ENCODE data around the gene ARPC1A. TPM values are rescaled to one million over a fixed set of nuclear protein-coding genes. Genes with fewer than 3 reads are reported as not detected.
A peak's percentile ranks its signal among the peaks of the same experiment; 100 is the strongest.

The ARPC1A gene
- total RNA-seq, 2 donors from 2014 or later, result 76.3 to 99.5 TPM

GRCh38 chr7:99387912-99388311 lies 62.2 kb downstream of the ARPC1A start:
- no peak for ATAC-seq (ENCODE audit: insufficient number of reproducible peaks, low FRiP score, low read depth)
- TF ChIP-seq CTCF (IDR thresholded peaks at IDR 0.05), result no peak
- no peaks in the 10 kb centered on the region for H3K27me3 ChIP-seq (replicated peaks; ENCODE audit: insufficient read depth)
- peaks cover 4 to 7% of the 10 kb centered on the region in 2 donors for H3K4me1 ChIP-seq (ENCODE audit: control insufficient read depth in 1 of 2, low read depth in 2 of 2)
- no peak for DNase-seq (ENCODE audit: low spot score)
- no peak overlapping the region for H3K27ac ChIP-seq
- H3K4me3 ChIP-seq, result no peak overlapping the region
- H3K36me3 ChIP-seq, result peaks cover 47% of the 10 kb centered on the region
- no peaks in the 10 kb centered on the region for H3K9me3 ChIP-seq

GRCh38 chr7:99389772-99390171 lies 64.1 kb downstream of the ARPC1A start:
- H3K27ac ChIP-seq, result no peak overlapping the region

GRCh38 chr7:99390941-99391602 lies 65.4 kb downstream of the ARPC1A start:
- H3K36me3 ChIP-seq, result peaks cover 53% of the 10 kb centered on the region
- DNase-seq (ENCODE audit: low spot score) (no peak), ATAC-seq (ENCODE audit: insufficient number of reproducible peaks, low FRiP score, low read depth) (no peak)
- H3K27ac ChIP-seq, result no peak overlapping the region
- H3K4me3 ChIP-seq, result no peak overlapping the region
- TF ChIP-seq CTCF (IDR thresholded peaks at IDR 0.05), result no peak
- H3K4me1 ChIP-seq (ENCODE audit: control insufficient read depth in 1 of 2, low read depth in 2 of 2), result peaks cover 9 to 18% of the 10 kb centered on the region in 2 donors
- no peaks in the 10 kb centered on the region for H3K9me3 ChIP-seq
- no peaks in the 10 kb centered on the region for H3K27me3 ChIP-seq (replicated peaks; ENCODE audit: insufficient read depth)

More at GRCh38 chr7:99389772-99390171, 64.1 kb downstream of the ARPC1A start:
- no peak for TF ChIP-seq CTCF (IDR thresholded peaks at IDR 0.05)
- H3K4me1 ChIP-seq (ENCODE audit: control insufficient read depth in 1 of 2, low read depth in 2 of 2), result peaks cover 9 to 18% of the 10 kb centered on the region in 2 donors
- ATAC-seq (ENCODE audit: insufficient number of reproducible peaks, low FRiP score, low read depth) (no peak), DNase-seq (ENCODE audit: low spot score) (no peak)
- no peaks in the 10 kb centered on the region for H3K9me3 ChIP-seq
- H3K27me3 ChIP-seq (replicated peaks; ENCODE audit: insufficient read depth), result no peaks in the 10 kb centered on the region
- peaks cover 53% of the 10 kb centered on the region for H3K36me3 ChIP-seq
- no peak overlapping the region for H3K4me3 ChIP-seq

GRCh38 chr7:99392046-99392445 lies 66.3 kb downstream of the ARPC1A start:
- no peak for TF ChIP-seq CTCF (IDR thresholded peaks at IDR 0.05)
- no peaks in the 10 kb centered on the region for H3K27me3 ChIP-seq (replicated peaks; ENCODE audit: insufficient read depth)

GRCh38 chr7:99392659-99393354 lies 67.1 kb downstream of the ARPC1A start:
- H3K4me3 ChIP-seq, result peak overlapping the region; percentile 75
- H3K27ac ChIP-seq, result peak overlapping the region; percentile 56 to 65
- H3K4me1 ChIP-seq (ENCODE audit: control insufficient read depth in 1 of 2, low read depth in 2 of 2), result peaks cover 9 to 18% of the 10 kb centered on the region in 2 donors
- no peaks in the 10 kb centered on the region for H3K27me3 ChIP-seq (replicated peaks; ENCODE audit: insufficient read depth)
- ATAC-seq (ENCODE audit: insufficient number of reproducible peaks, low FRiP score, low read depth), result no peak
- no peak for DNase-seq (ENCODE audit: low spot score)
- no peaks in the 10 kb centered on the region for H3K9me3 ChIP-seq
- peaks cover 57% of the 10 kb centered on the region for H3K36me3 ChIP-seq
- no peak for TF ChIP-seq CTCF (IDR thresholded peaks at IDR 0.05)

More at GRCh38 chr7:99392046-99392445, 66.3 kb downstream of the ARPC1A start:
- H3K4me1 ChIP-seq (ENCODE audit: control insufficient read depth in 1 of 2, low read depth in 2 of 2), result peaks cover 9 to 18% of the 10 kb centered on the region in 2 donors
- H3K9me3 ChIP-seq, result no peaks in the 10 kb centered on the region
- ATAC-seq (ENCODE audit: insufficient number of reproducible peaks, low FRiP score, low read depth) (no peak), DNase-seq (ENCODE audit: low spot score) (no peak)
- peak overlapping the region; percentile 75 for H3K4me3 ChIP-seq
- peaks cover 53% of the 10 kb centered on the region for H3K36me3 ChIP-seq
- peak overlapping the region; percentile 56 to 65 for H3K27ac ChIP-seq
